Fibroblast of skin of back (primary cell): Measurements from ENCODE around the gene PARD3.
A peak's percentile ranks its signal among the peaks of the same experiment; 100 is the strongest.

ENCODE experiments used
- DNase-seq: peaks from one replicate; pipeline ENCODE4 v3.0.0-alpha.2; 2013

PARD3 gene

GRCh38 chr10:34198953-34199352 is 616.1 kb downstream of the PARD3 start:
- DNase-seq: no peak

- no peak for DNase-seq
Observed at GRCh38 chr10:34196058-34196433, 619.0 kb downstream of the PARD3 start.

- DNase-seq: no peak
Observed at GRCh38 chr10:34195364-34196057, 619.6 kb downstream of the PARD3 start.

- DNase-seq: peak; percentile 46
Observed at GRCh38 chr10:34193931-34194626, 621.0 kb downstream of the PARD3 start.

- no peak for DNase-seq
Observed at GRCh38 chr10:34192646-34193045, 622.5 kb downstream of the PARD3 start.

- DNase-seq: no peak
Observed at GRCh38 chr10:34191406-34191805, 623.7 kb downstream of the PARD3 start.

GRCh38 chr10:34190580-34190979 is 624.5 kb downstream of the PARD3 start:
- DNase-seq: no peak

- no peak for DNase-seq
Observed at GRCh38 chr10:34189830-34190229, 625.3 kb downstream of the PARD3 start.

- DNase-seq: no peak
Observed at GRCh38 chr10:34188221-34188620, 626.9 kb downstream of the PARD3 start.

GRCh38 chr10:34187201-34187600 is 627.9 kb downstream of the PARD3 start:
- DNase-seq: peak; percentile 88

GRCh38 chr10:34186745-34187144 is 628.4 kb downstream of the PARD3 start:
- DNase-seq: peak; percentile 48

GRCh38 chr10:34185998-34186397 is 629.1 kb downstream of the PARD3 start:
- no peak for DNase-seq

- DNase-seq: peak; percentile 16
Observed at GRCh38 chr10:34184939-34185386, 630.1 kb downstream of the PARD3 start.

GRCh38 chr10:34184397-34184796 is 630.7 kb downstream of the PARD3 start:
- DNase-seq: no peak

GRCh38 chr10:34183016-34183796 is 631.9 kb downstream of the PARD3 start:
- no peak for DNase-seq

GRCh38 chr10:34181553-34182300 is 633.4 kb downstream of the PARD3 start:
- peak; percentile 29 for DNase-seq

GRCh38 chr10:34180749-34181148 is 634.3 kb downstream of the PARD3 start:
- no peak for DNase-seq

GRCh38 chr10:34179280-34179679 is 635.8 kb downstream of the PARD3 start:
- DNase-seq: no peak

- DNase-seq: peak; percentile 69
Observed at GRCh38 chr10:34178756-34179155, 636.3 kb downstream of the PARD3 start.

GRCh38 chr10:34178196-34178595 is 636.9 kb downstream of the PARD3 start:
- DNase-seq: no peak

GRCh38 chr10:34177445-34177844 is 637.7 kb downstream of the PARD3 start:
- no peak for DNase-seq

- no peak for DNase-seq
Observed at GRCh38 chr10:34176351-34176750, 638.7 kb downstream of the PARD3 start.

GRCh38 chr10:34175121-34175520 is 640.0 kb downstream of the PARD3 start:
- DNase-seq: no peak
